Measurements from ENCODE around the gene C2CD3. TPM values are rescaled to one million over a fixed set of nuclear protein-coding genes. Genes with fewer than 3 reads are reported as not detected.
A peak's percentile ranks its signal among the peaks of the same experiment; 100 is the strongest.

C2CD3 gene
- total RNA-seq, 1 experiment from 2014 or later: 22.0 TPM

DNA sequence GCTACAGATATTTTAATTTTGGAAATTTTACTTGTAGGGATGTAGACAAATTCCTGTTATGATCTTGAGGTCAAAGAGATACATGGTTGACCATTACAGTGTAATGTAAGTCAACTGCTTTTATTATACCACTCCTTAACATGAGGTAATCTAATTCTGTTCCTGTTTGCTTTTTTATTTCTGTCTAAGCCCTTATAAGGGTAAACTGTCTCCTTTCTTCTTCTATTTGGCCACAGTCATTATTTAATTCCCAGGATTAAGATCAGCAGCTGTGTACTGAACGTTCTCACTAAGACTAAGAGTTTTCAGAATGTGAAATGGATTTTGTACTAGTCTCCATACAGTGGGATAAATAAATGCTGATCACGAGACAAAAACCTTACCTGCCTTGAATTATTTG lies 32.8 kb downstream of the C2CD3 start:
- H3K56ac ChIP-seq (ENCODE audit: insufficient read length, low read depth, low read length): no peak overlapping the region
- no peak overlapping the region for H3K27ac ChIP-seq (ENCODE audit: insufficient read length, low read depth, low read length)
- no peak overlapping the region for H3K14ac ChIP-seq (ENCODE audit: insufficient read depth, low read length)
- H3T11ph ChIP-seq (ENCODE audit: low read length): no peak overlapping the region
- no peaks in the 10 kb centered on the region for H3K27me3 ChIP-seq (ENCODE audit: insufficient read depth, low read length)
- H3K4me2 ChIP-seq (ENCODE audit: insufficient read depth, insufficient read length, low read length): no peak overlapping the region
- H3K36me3 Mint-ChIP-seq (ENCODE audit: insufficient read depth in 1 of 3, low read depth in 3 of 3): peaks cover 0 to 27% (median 21%) of the 10 kb centered on the region in 3 experiments; a peak in 5 of 7 replicates
- H4K8ac ChIP-seq (replicated peaks; ENCODE audit: insufficient read length, low read depth, low read length): no peak overlapping the region
- H3K79me2 ChIP-seq (ENCODE audit: insufficient read depth, low read length): no peaks in the 10 kb centered on the region
- no peak overlapping the region for H3K23ac ChIP-seq (ENCODE audit: insufficient read length, low read depth, low read length)
- no peaks in the 10 kb centered on the region for H3K79me1 ChIP-seq (ENCODE audit: insufficient read depth, low read depth, low read length, poor library complexity, severe bottlenecking)
- H3K9me3 Mint-ChIP-seq: no peaks in the 10 kb centered on the region
- no peaks in the 10 kb centered on the region for H3K9me3 ChIP-seq (ENCODE audit: control insufficient read depth, low read depth, low read length)
- no peak overlapping the region for H2BK15ac ChIP-seq (ENCODE audit: low read depth, low read length)
- TF ChIP-seq, protein P1, sequence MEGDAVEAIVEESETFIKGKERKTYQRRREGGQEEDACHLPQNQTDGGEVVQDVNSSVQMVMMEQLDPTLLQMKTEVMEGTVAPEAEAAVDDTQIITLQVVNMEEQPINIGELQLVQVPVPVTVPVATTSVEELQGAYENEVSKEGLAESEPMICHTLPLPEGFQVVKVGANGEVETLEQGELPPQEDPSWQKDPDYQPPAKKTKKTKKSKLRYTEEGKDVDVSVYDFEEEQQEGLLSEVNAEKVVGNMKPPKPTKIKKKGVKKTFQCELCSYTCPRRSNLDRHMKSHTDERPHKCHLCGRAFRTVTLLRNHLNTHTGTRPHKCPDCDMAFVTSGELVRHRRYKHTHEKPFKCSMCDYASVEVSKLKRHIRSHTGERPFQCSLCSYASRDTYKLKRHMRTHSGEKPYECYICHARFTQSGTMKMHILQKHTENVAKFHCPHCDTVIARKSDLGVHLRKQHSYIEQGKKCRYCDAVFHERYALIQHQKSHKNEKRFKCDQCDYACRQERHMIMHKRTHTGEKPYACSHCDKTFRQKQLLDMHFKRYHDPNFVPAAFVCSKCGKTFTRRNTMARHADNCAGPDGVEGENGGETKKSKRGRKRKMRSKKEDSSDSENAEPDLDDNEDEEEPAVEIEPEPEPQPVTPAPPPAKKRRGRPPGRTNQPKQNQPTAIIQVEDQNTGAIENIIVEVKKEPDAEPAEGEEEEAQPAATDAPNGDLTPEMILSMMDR (conservative IDR thresholded peaks at IDR 0.05): no peak
- H2BK5ac ChIP-seq (ENCODE audit: insufficient read length, low read length): no peak overlapping the region
- peaks cover 25 to 32% of the 10 kb centered on the region in 2 experiments for H3K4me1 Mint-ChIP-seq
- no peak overlapping the region for H3K18ac ChIP-seq (ENCODE audit: insufficient read length, low read depth, low read length)
- peak overlapping the region in 2 of 3 experiments; percentile 7 to 62; a peak in 3 of 7 replicates for H3K27ac Mint-ChIP-seq
- H4K5ac ChIP-seq (ENCODE audit: insufficient read length, low read depth, low read length): no peak overlapping the region
- no peak overlapping the region for H3K4me3 Mint-ChIP-seq
- H4K91ac ChIP-seq (ENCODE audit: insufficient read length, low read depth, low read length): no peak overlapping the region
- no peak overlapping the region for H2BK120ac ChIP-seq (ENCODE audit: low read depth, low read length, poor library complexity, severe bottlenecking)
- no peak overlapping the region for H2BK12ac ChIP-seq (ENCODE audit: insufficient read length, low read depth, low read length)
- WGBS (ENCODE audit: extremely low coverage, insufficient read length, low lambda C conversion rate): no CpG with 5 or more reads among the region's 2 CpGs
- no peaks in the 10 kb centered on the region for H4K20me1 ChIP-seq (ENCODE audit: control insufficient read depth, insufficient read depth, insufficient read length)
- H3K4ac ChIP-seq (ENCODE audit: low read depth, low read length): no peak overlapping the region
- no peak overlapping the region for H2BK20ac ChIP-seq (ENCODE audit: low read depth, low read length, poor library complexity, severe bottlenecking)
- H2AFZ ChIP-seq (ENCODE audit: low read length): no peak overlapping the region
- no peaks in the 10 kb centered on the region for H3K23me2 ChIP-seq (ENCODE audit: insufficient read length, low read depth, low read length, poor library complexity, severe bottlenecking)
- DNase-seq: no peak
- H2AK5ac ChIP-seq (ENCODE audit: insufficient read length, low read length): no peak overlapping the region
- H3K27me3 Mint-ChIP-seq (ENCODE audit: low read depth): no peaks in the 10 kb centered on the region
- H3K9ac ChIP-seq (ENCODE audit: extremely low read depth, insufficient read length, low read length): no peak overlapping the region
- peaks cover 3% of the 10 kb centered on the region; the same call in 1 of the 2 replicates for H3K4me1 ChIP-seq (ENCODE audit: insufficient read depth, low read length)

Data from H9 (cell line).